Endodermal cell (in vitro differentiated cells): ENCODE results near the gene POTEF. TPM values are rescaled to one million over a fixed set of nuclear protein-coding genes. Genes with fewer than 3 reads are reported as not detected.
"Not testable (repeated sequence)": the region's sequence is repeated elsewhere in the genome, so short reads cannot be mapped to it uniquely, and the experiment has no call there.

Experiments used
- DNase-seq: peaks from one replicate; pipeline ENCODE4 v3.0.0-alpha.2; 2017
- H3K27ac ChIP-seq: 2 replicates; pipeline ENCODE4 v1.5.1; 2013; ENCODE audit warnings: mild to moderate bottlenecking, low read depth, low read length, moderate library complexity
- H3K27me3 ChIP-seq: 2 replicates; pipeline ENCODE4 v1.6.1; 2013; ENCODE audit warnings: mild to moderate bottlenecking, low read length, moderate library complexity; ENCODE audit not compliant: insufficient read depth, control insufficient read depth, poor library complexity, severe bottlenecking
- H3K36me3 ChIP-seq: 2 replicates; pipeline ENCODE4 v1.7.0; 2013; ENCODE audit warnings: mild to moderate bottlenecking, low read length, moderate library complexity; ENCODE audit not compliant: control insufficient read depth, insufficient read depth
- H3K4me1 ChIP-seq: one replicate; pipeline ENCODE4 v1.7.0; 2013; ENCODE audit warnings: low read length; ENCODE audit not compliant: control insufficient read depth, insufficient read depth
- H3K4me3 ChIP-seq: 2 replicates; pipeline ENCODE4 v1.5.1; 2013; ENCODE audit warnings: mild to moderate bottlenecking, low read length, moderate library complexity
- H3K9ac ChIP-seq: 2 replicates; pipeline ENCODE4 v1.6.1; 2013; ENCODE audit warnings: mild to moderate bottlenecking, low read length, moderate library complexity; ENCODE audit not compliant: poor library complexity, severe bottlenecking; ENCODE audit errors: extremely low read depth
- H3K9me3 ChIP-seq: 2 replicates; pipeline ENCODE4 v1.6.1; 2013; ENCODE audit warnings: mild to moderate bottlenecking, low read length, moderate library complexity; ENCODE audit not compliant: control insufficient read depth
- H3K27ac Mint-ChIP-seq: 2 replicates; pipeline ENCODE4 v1.8.0; 2020; ENCODE audit warnings: mixed read lengths
- H3K27me3 Mint-ChIP-seq: 2 replicates; pipeline ENCODE4 v1.8.0; 2021; ENCODE audit warnings: mild to moderate bottlenecking, mixed read lengths; ENCODE audit not compliant: insufficient read depth
- H3K36me3 Mint-ChIP-seq: 2 replicates; pipeline ENCODE4 v1.8.0; 2020; ENCODE audit warnings: low read depth, mixed read lengths
- H3K4me1 Mint-ChIP-seq: 2 replicates; pipeline ENCODE4 v1.8.0; 2020; ENCODE audit warnings: mixed read lengths
- H3K4me3 Mint-ChIP-seq: 2 replicates; pipeline ENCODE4 v1.8.0; 2020; ENCODE audit warnings: mild to moderate bottlenecking, moderate library complexity, mixed read lengths
- H3K9me3 Mint-ChIP-seq: 2 replicates; pipeline ENCODE4 v1.8.0; 2020; ENCODE audit warnings: mild to moderate bottlenecking, mixed read lengths
- CTCF ChIP-seq: fragments of 200-600 bp; sonication (generic); conservative IDR thresholded peaks from 2 replicates; pipeline ENCODE4 v1.5.0; 2021; ENCODE audit warnings: antibody characterized with exemption, mild to moderate bottlenecking
- WGBS, 2 experiments: methylation state at CpG; one replicate each; pipeline versions ENCODE4 v1.1.5 to v1.1.7; 2013; ENCODE audit warnings: missing lambda C conversion rate in 2 of 2, mixed read lengths in 1 of 2; ENCODE audit not compliant: insufficient coverage in 1 of 2, insufficient read length in 1 of 2; 5-methylcytosine and 5-hydroxymethylcytosine counted together
- total RNA-seq, 2 donors: library from RNA; stranded (reverse); fragmentation: NEBNext Ultra II Directional in 1 of 2; extraction: Animal tissue kit (Norgen Biotek cat#: 25700) in 1 of 2; gene quantifications; 2 replicates in 1 of 2; 3 replicates in 1 of 2; pipeline ENCODE4 v1.2.1, GENCODE V29; 2021

POTEF gene
- total RNA-seq, 2 donors from 2014 or later: 0.18 to 12.7 TPM

DNA sequence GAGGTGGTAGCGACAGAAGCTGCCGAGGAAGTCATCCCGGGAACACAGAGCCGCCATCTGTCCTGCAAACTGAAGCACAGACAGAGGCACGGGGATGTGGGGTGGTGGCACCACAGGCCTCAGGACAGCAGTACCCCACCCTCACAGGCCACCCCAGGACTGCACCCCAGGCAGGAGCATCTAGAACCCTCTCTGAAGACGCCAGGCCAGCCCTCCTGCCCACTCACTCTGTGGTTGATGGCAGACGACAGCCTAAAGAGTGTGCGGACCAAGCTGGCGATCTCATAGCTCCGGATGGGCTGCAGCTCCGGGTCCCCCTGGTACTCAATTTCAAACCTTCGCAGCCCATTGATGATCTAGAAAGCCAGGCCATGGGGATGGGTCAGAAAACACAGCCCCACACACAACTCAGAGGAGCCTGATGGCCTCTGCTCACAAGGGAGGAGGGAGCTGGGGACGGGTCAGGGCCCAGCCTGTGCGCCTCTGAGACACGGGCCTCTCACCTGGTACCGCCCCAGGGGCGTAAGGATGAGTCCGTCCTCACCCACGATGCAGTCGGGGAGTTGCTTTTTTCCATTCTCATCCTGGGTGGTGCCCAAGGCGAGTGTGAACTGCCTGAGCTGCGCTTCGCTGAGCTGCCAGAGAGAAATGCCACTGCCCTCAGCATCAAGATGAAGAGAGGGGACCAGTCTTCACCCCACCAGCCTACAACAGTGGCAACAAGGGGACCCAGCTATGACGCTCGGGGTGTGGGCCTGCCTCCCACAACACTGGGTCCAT lies 24.0 kb upstream of the POTEF start:
- no peaks in the 10 kb centered on the region for H3K4me1 ChIP-seq
- no peak for DNase-seq
- Mint-ChIP-seq H3K27ac (no peak overlapping the region), H3K4me1 (no peaks in the 10 kb centered on the region), H3K36me3 (peaks cover 16% of the 10 kb centered on the region), H3K9me3 (no peaks in the 10 kb centered on the region), H3K27me3 (no peaks in the 10 kb centered on the region), H3K4me3 (no peak overlapping the region)
- no peak overlapping the region for H3K4me3 ChIP-seq
- H3K27ac ChIP-seq: no peak overlapping the region
- 95 to 98% methylated on average over 9 to 23 of the region's 25 CpGs for WGBS, 2 experiments
- no peak for TF ChIP-seq CTCF
- H3K9ac ChIP-seq: no peak overlapping the region
- no peaks in the 10 kb centered on the region for H3K27me3 ChIP-seq
- peaks cover 10% of the 10 kb centered on the region for H3K36me3 ChIP-seq
- no peaks in the 10 kb centered on the region for H3K9me3 ChIP-seq

- not testable (repeated sequence) for H3K27ac ChIP-seq, H3K4me1 ChIP-seq, DNase-seq, H3K9ac ChIP-seq, H3K27me3 ChIP-seq, H3K4me1 Mint-ChIP-seq, H3K27me3 Mint-ChIP-seq, H3K4me3 Mint-ChIP-seq, H3K9me3 ChIP-seq, H3K9me3 Mint-ChIP-seq, H3K27ac Mint-ChIP-seq, H3K4me3 ChIP-seq
- peaks cover 10% of the 10 kb centered on the region for H3K36me3 ChIP-seq
- 95 to 100% methylated on average over 6 to 27 of the region's 27 CpGs for WGBS, 2 experiments
- peaks cover 15% of the 10 kb centered on the region for H3K36me3 Mint-ChIP-seq
These were observed 23.3 kb upstream of the POTEF start for GRCh38 chr2:130152136-130152815.

- peaks cover 15% of the 10 kb centered on the region for H3K36me3 Mint-ChIP-seq
- peaks cover 10% of the 10 kb centered on the region for H3K36me3 ChIP-seq
- DNase-seq, H3K4me1 ChIP-seq, H3K9me3 Mint-ChIP-seq, H3K9me3 ChIP-seq, H3K27ac ChIP-seq, H3K4me1 Mint-ChIP-seq, H3K27me3 Mint-ChIP-seq, H3K27ac Mint-ChIP-seq, H3K9ac ChIP-seq, H3K4me3 Mint-ChIP-seq, H3K4me3 ChIP-seq, H3K27me3 ChIP-seq: not testable (repeated sequence)
- WGBS, 2 experiments: 76% methylated on average over 5 of the region's 5 CpGs; no CpG with 5 or more reads in 1 of the 2 experiments
These were observed 22.1 kb upstream of the POTEF start for GRCh38 chr2:130151145-130151512.
